HG03064 (cell line): Measurements from ENCODE around the gene HCRTR1.

Source experiments
- ATAC-seq: cut with Tn5 transposase; IDR thresholded peaks from one replicate; pipeline ENCODE4 v1.9.1; 2021; ENCODE audit warnings: low read depth; ENCODE audit not compliant: unreplicated experiment

HCRTR1 gene

GRCh38 chr1:31624731-31625514, 7.4 kb downstream of the HCRTR1 start:
- no peak for ATAC-seq

GRCh38 chr1:31625561-31626222, 8.2 kb downstream of the HCRTR1 start:
- no peak for ATAC-seq

DNA sequence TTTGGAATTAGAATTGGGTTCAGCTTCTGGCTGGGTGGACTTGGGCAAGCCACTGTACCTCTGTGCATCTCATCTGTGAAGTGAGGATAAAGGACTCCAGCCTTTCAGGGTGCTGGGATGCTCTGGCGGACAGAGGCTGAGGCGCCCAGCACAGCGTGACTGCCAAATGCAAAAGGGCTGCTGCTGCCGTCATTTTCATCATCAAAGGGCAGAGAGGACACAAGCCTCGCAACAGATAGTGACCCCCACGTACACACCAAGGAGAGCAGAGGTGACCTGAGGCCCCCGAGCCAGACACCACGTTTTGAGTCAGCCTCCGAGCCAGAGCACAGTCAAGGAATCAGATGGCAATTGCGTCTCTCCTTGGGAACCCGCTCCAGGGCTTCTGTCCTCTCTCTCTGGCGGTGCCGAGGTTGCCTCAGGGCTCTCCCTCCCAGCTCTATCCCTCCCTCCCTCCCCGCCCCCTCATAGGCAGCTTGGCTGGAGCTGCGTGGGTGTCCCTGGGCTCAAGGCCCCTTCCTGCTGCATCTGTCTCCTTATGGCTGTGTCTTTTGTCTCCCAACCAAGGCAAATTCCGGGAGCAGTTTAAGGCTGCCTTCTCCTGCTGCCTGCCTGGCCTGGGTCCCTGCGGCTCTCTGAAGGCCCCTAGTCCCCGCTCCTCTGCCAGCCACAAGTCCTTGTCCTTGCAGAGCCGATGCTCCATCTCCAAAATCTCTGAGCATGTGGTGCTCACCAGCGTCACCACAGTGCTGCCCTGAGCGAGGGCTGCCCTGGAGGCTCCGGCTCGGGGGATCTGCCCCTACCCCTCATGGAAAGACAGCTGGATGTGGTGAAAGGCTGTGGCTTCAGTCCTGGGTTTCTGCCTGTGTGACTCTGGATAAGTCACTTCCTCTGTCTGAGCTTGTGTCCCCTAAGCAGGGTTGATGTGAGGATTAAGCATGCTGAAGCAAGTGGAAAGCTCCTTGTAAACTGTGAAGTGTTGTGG, 9.0 kb downstream of the HCRTR1 start:
- no peak for ATAC-seq

- ATAC-seq = no peak
These were observed 9.9 kb downstream of the HCRTR1 start for GRCh38 chr1:31627301-31627929.

DNA sequence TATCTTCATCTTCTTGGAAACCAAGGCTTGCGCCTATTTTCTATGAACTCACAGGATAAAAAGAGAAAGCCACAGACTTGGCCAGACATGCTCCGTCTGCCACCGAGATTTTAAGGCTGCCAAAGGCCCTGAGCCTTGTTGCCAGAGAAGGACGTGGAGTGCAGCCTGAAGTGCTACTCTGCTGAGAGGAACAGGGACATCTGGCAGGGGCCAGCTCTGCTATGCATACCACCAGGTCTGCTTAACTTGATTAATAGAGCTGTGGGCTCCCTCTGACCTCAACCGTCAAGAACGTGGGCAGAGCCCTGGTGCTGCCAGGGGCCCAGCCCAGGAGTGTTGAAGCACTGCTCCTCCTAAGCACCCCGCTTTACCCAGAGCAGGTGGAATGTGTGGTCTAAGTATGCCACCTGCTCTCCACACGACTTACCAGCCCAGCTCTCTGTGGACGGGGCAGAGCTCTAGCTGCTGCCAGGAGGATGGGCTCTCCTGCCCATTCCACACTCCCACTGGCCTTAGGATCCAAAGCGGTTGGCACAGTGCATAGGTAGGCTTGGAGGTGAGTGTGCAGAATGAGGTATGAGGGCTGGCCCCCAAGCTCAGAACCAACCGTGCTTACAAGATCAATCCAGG, 10.6 kb downstream of the HCRTR1 start:
- ATAC-seq = no peak

DNA sequence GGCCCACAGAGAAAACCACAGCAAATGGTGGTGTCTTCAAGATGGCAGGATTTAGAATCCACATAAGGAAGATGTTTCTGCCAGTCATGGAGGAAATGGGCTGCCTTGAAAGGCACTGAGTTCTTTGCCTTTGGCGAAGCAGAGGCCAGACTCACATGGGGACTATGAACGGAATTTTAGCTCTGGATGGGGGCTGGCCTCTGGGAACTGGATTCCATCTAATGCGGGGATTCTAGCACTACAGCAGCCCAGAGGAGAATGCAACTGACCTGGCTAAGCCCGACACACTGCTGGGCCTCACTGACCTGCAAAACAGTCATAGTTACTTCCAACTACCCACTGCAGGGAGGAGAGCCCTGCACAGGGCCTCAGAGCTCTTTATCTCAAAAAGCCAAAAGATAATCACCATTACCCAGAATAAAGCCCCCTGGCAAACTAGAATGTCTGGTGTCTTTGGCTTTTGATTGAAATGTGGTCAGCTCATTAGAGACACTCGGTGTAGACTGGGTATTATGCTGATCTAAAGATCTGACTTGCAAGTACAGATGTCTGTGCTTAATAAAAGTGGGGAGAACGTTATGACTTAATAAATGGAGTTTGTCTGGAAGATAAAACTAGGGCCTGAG, 11.6 kb downstream of the HCRTR1 start:
- no peak for ATAC-seq

GRCh38 chr1:31632649-31633048, 15.2 kb downstream of the HCRTR1 start:
- no peak for ATAC-seq

DNA sequence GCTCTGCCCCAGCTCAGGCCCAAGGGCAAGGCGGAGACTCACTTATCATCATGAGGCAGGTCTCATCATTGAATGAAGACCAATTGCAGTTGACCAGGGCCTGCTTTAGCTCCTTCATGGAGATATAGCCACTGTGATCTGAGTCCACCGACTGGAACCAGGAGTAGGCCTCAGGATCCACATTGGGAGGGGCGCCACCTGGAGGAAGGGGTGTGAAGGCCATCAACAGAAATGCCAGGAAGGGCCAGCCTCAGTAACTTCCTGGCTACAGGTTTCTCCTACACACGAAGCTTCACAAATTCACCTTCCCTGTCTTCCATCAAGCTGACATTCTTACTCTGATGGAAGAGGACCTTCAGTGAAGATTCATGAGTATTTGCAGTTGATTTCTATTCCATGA, 15.6 kb downstream of the HCRTR1 start:
- ATAC-seq = no peak

DNA sequence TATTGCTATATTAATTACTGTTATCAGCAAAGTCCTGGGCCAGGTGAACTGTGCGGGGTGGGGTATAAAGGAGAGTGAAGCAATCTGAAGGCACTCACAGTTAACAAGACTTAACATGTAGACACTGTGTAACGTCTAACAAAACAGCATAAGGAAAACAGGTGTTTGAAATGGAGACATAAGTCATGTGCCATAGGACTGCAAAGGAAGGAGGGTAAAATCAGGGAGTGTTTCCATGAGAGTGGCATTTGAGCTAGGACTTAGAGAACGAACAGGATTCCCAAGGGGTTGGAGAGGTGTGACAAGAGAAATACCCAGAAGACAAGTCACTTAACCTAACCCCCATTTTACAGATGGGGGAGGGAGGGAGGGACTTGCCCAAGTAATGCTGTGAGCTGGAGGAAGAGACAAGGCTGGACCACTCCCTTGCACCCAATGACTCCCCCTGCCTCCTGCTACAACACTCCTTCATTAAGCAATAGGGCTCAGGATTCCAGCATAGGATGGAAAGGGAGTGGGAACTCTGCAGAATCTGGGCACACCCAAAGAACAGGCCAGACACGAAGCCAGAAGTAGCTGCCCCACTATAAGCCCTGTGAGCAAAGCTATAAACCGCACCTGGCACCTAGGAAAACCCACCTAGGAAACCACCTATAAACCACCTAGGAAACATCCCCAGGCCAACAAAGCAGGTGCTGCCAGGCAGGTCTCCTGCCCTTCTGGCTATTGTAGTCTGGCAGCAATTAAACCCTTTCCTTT, 20.6 kb downstream of the HCRTR1 start:
- no peak for ATAC-seq

DNA sequence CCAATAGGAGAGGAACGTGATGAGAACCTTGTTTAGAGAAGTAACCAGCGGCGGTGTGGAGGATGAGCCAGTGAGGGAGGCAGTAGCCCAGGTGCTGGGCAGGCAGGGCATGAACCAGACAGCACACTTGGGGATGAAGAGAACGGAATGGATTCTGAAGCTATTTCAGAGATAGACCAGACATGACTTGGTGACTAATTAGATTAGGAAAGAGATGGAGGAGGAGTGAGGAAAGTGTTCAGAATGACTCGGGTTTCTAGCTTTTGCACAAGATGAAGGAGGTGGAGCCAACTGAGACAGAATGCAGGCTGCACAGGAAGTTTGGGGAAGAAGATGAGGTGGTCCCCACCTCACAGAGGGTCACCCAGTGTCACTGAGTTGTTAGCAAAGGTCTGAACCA, 22.1 kb downstream of the HCRTR1 start:
- no peak for ATAC-seq

DNA sequence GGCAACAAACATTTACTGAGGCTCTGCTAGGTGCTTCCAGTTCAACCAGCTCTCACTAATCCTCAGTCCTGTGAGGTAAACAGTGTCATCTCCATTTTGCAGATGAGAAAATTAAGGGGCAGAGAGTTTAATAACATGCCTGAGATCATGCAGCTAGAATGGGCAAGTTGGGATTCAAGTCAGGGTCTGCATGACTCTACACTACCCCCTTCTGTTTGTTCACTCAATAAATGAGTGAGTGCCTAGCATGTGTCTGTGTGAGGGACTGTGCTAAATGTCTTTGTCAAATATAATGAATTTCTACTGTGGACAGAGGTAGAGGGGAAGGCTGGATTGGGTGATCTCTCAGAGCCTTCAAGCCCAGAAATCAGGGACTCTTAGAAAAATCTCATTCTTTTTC, 22.7 kb downstream of the HCRTR1 start:
- no peak for ATAC-seq

DNA sequence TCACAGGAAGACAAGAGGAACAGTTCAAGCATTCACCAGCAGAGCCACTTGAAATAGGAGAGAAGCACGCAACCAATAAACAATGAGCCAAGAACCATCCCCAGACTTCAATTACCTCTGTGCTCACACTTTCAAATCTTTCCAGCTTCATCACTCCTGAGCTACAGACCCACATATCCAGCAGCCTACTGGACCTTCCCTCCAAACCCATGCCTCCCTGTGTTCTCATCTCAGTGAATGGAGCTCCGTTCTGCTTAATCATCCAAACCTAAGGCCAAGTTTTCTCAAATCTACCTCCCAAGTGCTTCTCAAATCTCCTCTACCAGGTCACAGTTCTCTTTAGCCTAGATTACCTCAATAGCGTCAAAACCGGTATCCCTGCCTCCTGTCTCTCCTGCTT, 23.5 kb downstream of the HCRTR1 start:
- ATAC-seq = no peak

DNA sequence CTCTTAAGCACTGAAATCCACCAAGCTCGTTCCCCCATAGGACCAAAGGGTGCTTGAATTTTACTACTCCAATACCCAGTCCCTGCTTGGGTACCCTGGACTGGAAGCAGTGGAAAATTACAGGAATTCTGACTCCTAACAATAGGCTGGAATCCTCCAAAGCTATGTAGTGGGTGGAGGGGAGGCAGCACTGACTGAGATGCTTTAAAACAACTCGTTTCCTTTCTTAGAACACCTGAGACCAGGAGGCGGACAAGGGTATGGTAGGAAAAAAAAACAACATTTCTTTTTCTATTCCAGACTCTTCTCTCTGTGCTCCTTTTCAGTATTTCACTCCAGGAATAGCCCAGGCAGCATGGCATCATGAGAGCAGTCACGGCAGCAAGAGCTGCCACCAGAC, 24.9 kb downstream of the HCRTR1 start:
- no peak for ATAC-seq

- no peak for ATAC-seq
These were observed 25.4 kb downstream of the HCRTR1 start for GRCh38 chr1:31642897-31643296.

DNA sequence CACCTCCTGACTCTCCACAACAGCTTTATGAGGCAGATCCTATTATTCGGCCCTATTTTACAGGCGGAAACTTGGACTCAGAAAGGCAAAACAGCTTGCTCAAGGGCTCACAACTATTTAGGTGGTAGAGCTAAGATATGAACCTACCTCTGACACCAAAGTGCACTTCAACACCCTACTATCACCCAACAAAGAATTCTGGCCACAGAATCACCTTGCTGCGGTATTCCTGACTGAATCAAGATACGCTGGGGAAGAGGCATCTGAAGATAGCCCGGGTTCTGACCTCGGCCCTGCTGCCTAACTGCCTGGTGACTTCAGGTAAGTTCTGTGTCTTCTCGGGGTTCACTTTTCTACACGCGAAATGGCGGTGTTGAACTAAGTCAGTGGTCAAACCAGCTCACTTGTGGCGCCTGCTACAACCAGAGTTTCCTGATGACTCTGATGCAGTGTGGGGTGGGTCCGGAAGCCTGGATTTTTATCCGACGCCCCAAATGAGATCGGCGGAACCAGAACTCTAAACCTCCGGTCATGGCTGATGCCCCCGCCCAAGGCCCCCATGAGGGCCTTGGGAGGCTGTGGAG, 26.6 kb downstream of the HCRTR1 start:
- ATAC-seq = no peak

DNA sequence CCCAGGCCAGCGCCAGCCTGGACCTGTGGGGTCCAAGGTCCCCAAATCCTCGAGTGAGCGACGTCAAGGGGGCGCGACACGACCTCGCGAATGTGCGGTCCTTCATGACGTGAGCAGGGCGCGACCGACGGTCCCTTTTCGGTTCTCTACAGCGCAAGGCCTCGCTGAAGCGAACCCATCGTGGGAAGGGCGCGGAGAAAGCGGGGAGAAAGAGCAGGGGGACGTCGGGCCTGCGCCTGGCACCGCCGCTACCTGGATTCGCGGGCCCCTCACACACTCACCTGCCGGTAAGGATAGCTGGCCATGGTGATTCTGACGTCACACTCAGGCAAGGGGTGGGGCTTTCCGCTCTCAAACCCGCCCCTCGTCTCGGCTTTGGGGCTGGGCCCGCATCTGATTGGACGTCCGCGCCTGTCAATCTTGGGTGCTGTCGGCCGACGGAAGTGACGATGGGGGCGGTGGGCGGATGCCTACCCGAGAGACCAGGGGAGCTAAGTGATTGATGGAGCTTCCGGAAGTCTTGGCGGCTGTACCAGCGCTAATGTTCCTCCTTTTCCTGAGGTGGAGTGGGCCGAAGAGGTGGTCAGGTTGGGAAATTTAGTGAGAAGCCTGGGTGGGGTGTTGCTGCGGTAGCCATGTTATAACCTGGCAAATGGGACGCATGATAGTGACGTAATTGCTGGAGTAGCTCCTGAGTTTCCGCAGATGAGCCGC, 27.2 kb downstream of the HCRTR1 start, which contains the start of gene PEF1:
Gene PEF1 (minus strand): TSS at position 317 of the 714 bp plus-strand sequence. CDS start 12 bp downstream, at position 305.
- ATAC-seq = peak; percentile 87

DNA sequence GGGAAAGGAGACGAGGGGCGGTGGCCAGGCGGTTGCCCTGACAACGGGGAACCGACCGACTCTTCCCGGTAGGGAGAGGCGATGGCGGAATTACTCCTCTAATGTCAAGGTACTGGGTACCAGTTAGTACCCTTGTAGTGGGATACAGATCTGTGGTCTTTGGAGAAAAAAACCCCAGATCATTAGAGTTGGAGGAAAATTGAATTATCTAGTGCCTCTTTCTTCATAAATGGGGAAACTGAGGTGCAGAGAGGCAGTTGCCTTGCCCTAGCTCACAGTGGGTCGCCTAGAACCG, 27.7 kb downstream of the HCRTR1 start:
- no peak for ATAC-seq
